GM12878 (cell line): Measurements from ENCODE around the gene TOMM6. TPM values are rescaled to one million over a fixed set of nuclear protein-coding genes. Genes with fewer than 3 reads are reported as not detected.

Experiments used
- ATAC-seq: fragments of 200-7000 bp; cut with Tn5 transposase; 3 replicates; pipeline ENCODE4 v1.9.1; 2020; ENCODE audit warnings: mild to moderate bottlenecking, moderate library complexity
- BruUV-seq: library from RNA; stranded (reverse); fragments of 400-500 nt; replicated peaks from 2 replicates; lab custom pipeline; 2021; lab: Mats Ljungman, UMichigan
- CTCF ChIA-PET: fragments of 300-600 bp; sonication (Branson Sonifier 250); formaldehyde crosslinking; extraction: SDS; loops from one replicate; lab custom pipeline; 2021; ENCODE audit warnings: inconsistent platforms; lab: Yijun Ruan, JAX
- POLR2A ChIA-PET: fragments of 350-600 bp; formaldehyde crosslinking; extraction: SDS; loops from one replicate; lab custom pipeline; 2021; ENCODE audit warnings: inconsistent platforms; lab: Charles Lee
- RAD21 ChIA-PET: fragments of 300-600 bp; sonication (Branson Sonifier 250); formaldehyde crosslinking; loops from one replicate; lab custom pipeline; 2023; ENCODE audit warnings: antibody characterized with exemption; ENCODE audit not compliant: unreplicated experiment; lab: Charles Lee
- SMC1A ChIA-PET: fragments of 300-600 bp; sonication (Branson Sonifier 250); formaldehyde crosslinking; loops from one replicate; lab custom pipeline; 2023; ENCODE audit not compliant: unreplicated experiment, uncharacterized antibody; lab: Charles Lee
- DNase-seq: peaks from one replicate; pipeline ENCODE4 v3.0.0-alpha.2; 2011; ENCODE audit warnings: low read depth, low spot score
- FAIRE-seq: peaks from 3 replicates; lab custom pipeline; 2011; peaks lifted over from hg19 to GRCh38; lab: Jason Lieb, UNC
- H2AFZ ChIP-seq: 2 replicates; pipeline ENCODE4 v1.6.0; 2011; ENCODE audit warnings: low read depth, low read length, control low read depth; ENCODE audit not compliant: control insufficient read depth
- H3K27ac ChIP-seq: 2 replicates; pipeline ENCODE4 v1.5.1; 2011; ENCODE audit warnings: control low read depth; ENCODE audit not compliant: control insufficient read depth, insufficient read depth
- H3K27me3 ChIP-seq, 2 experiments: replicated peaks in 1 of 2; 2 replicates each; pipeline versions ENCODE4 v1.6.0 to v1.6.1; 2011; ENCODE audit warnings: low read length in 1 of 2; ENCODE audit not compliant: control insufficient read depth in 2 of 2, insufficient read depth in 2 of 2
- H3K36me3 ChIP-seq, 2 experiments: 2 replicates each; pipeline ENCODE4 v1.5.1; 2011; ENCODE audit warnings: low read length in 1 of 2; ENCODE audit not compliant: control insufficient read depth in 2 of 2, insufficient read depth in 2 of 2
- H3K4me1 ChIP-seq: 2 replicates; pipeline ENCODE4 v1.6.1; 2011; ENCODE audit warnings: mild to moderate bottlenecking, low read length, moderate library complexity, mixed read lengths; ENCODE audit not compliant: control insufficient read depth, insufficient read depth
- H3K4me2 ChIP-seq: 2 replicates; pipeline ENCODE4 v1.6.0; 2011; ENCODE audit warnings: control low read depth; ENCODE audit not compliant: control insufficient read depth, insufficient read depth
- H3K4me3 ChIP-seq: fragments of 200-600 bp; sonication (generic); 2 replicates; pipeline ENCODE4 v1.5.1; 2016
- H3K79me2 ChIP-seq: 2 replicates; pipeline ENCODE4 v1.6.0; 2011; ENCODE audit warnings: low read length; ENCODE audit not compliant: control insufficient read depth, insufficient read depth
- H3K9ac ChIP-seq: 2 replicates; pipeline ENCODE4 v1.8.0; 2011; ENCODE audit warnings: low read length, control low read depth, mixed read lengths; ENCODE audit not compliant: control insufficient read depth, insufficient read depth
- H3K9me3 ChIP-seq: replicated peaks from 3 replicates; pipeline ENCODE4 v1.5.1; 2011; ENCODE audit warnings: mild to moderate bottlenecking, low read length; ENCODE audit not compliant: control insufficient read depth, insufficient read depth
- H4K20me1 ChIP-seq: 2 replicates; pipeline ENCODE4 v1.6.0; 2011; ENCODE audit not compliant: control insufficient read depth, insufficient read depth
- BHLHE40 ChIP-seq, 2 experiments: fragments of 450-650 bp in 1 of 2; IDR thresholded peaks; 2 replicates each; pipeline ENCODE4 v1.6.1; 2011 to 2017; ENCODE audit warnings: low read depth in 2 of 2, borderline replicate concordance in 1 of 2, improper control_type of control experiment in 1 of 2, low read length in 1 of 2, mild to moderate bottlenecking in 1 of 2
- DPF2 ChIP-seq: fragments of 450-650 bp; IDR thresholded peaks from 2 replicates; pipeline ENCODE4 v1.6.1; 2017; ENCODE audit warnings: mild to moderate bottlenecking
- GATAD2B ChIP-seq: fragments of 450-650 bp; conservative IDR thresholded peaks from 2 replicates; pipeline ENCODE4 v1.6.1; 2017; ENCODE audit warnings: low read depth, mild to moderate bottlenecking, moderate library complexity
- HDAC6 ChIP-seq: fragments of 200-600 bp; sonication (generic); IDR thresholded peaks from one replicate; pipeline ENCODE4 v1.8.0; 2017; ENCODE audit warnings: antibody characterized with exemption; ENCODE audit not compliant: unreplicated experiment
- IKZF1 ChIP-seq: fragments of 450-650 bp; conservative IDR thresholded peaks from 2 replicates; pipeline ENCODE4 v1.6.1; 2017; ENCODE audit warnings: antibody characterized with exemption, mild to moderate bottlenecking
- JUND ChIP-seq: IDR thresholded peaks from 2 replicates; pipeline ENCODE4 v1.6.1; 2012; ENCODE audit warnings: low read depth, mild to moderate bottlenecking, low read length, improper control_type of control experiment, moderate library complexity
- KAT2A ChIP-seq: conservative IDR thresholded peaks from 2 replicates; pipeline ENCODE4 v1.6.1; 2011; ENCODE audit warnings: low read depth, low read length; ENCODE audit not compliant: control insufficient read depth
- MEF2A ChIP-seq: IDR thresholded peaks from 2 replicates; pipeline ENCODE4 v1.6.1; 2011; ENCODE audit warnings: low read depth, mild to moderate bottlenecking, low read length, moderate library complexity; ENCODE audit not compliant: insufficient read depth
- MTA3 ChIP-seq: IDR thresholded peaks from 2 replicates; pipeline ENCODE4 v1.6.1; 2012; ENCODE audit warnings: low read length, inconsistent platforms, borderline replicate concordance
- NFXL1 ChIP-seq: fragments of 450-650 bp; IDR thresholded peaks from 2 replicates; pipeline ENCODE4 v1.6.1; 2017; ENCODE audit warnings: antibody characterized with exemption, mild to moderate bottlenecking, borderline replicate concordance
- NFYB ChIP-seq: IDR thresholded peaks from 2 replicates; pipeline ENCODE4 v1.6.1; 2011; ENCODE audit warnings: low read depth, mild to moderate bottlenecking, low read length, improper control_type of control experiment, moderate library complexity; ENCODE audit not compliant: insufficient read depth
- NR2F1 ChIP-seq: fragments of 450-650 bp; conservative IDR thresholded peaks from 2 replicates; pipeline ENCODE4 v1.6.1; 2017; ENCODE audit warnings: mild to moderate bottlenecking
- PAX8 ChIP-seq: fragments of 450-650 bp; IDR thresholded peaks from 2 replicates; pipeline ENCODE4 v1.6.1; 2017; ENCODE audit warnings: mild to moderate bottlenecking, moderate library complexity
- RBBP5 ChIP-seq: fragments of 200-600 bp; sonication (generic); conservative IDR thresholded peaks from 2 replicates; pipeline ENCODE4 v1.6.1; 2016
- SIX5 ChIP-seq: IDR thresholded peaks from 2 replicates; pipeline ENCODE4 v1.6.1; 2011; ENCODE audit warnings: mild to moderate bottlenecking, low read depth, low read length, moderate library complexity; ENCODE audit not compliant: severe bottlenecking
- STAT1 ChIP-seq: fragments of 450-650 bp; conservative IDR thresholded peaks from 2 replicates; pipeline ENCODE4 v1.6.1; 2014; ENCODE audit warnings: antibody characterized with exemption, mild to moderate bottlenecking
- STAT3 ChIP-seq: IDR thresholded peaks from 2 replicates; pipeline ENCODE4 v1.6.1; 2011; ENCODE audit warnings: low read depth, low read length, improper control_type of control experiment
- ZBED1 ChIP-seq: IDR thresholded peaks from 2 replicates; pipeline ENCODE4 v1.6.1; 2016; ENCODE audit warnings: borderline replicate concordance
- ZNF622 ChIP-seq: fragments of 450-650 bp; IDR thresholded peaks from 2 replicates; pipeline ENCODE4 v1.6.1; 2017; ENCODE audit warnings: mild to moderate bottlenecking, inconsistent platforms
- WGBS: methylation state at CpG from one replicate; pipeline ENCODE4 v1.1.6; 2016; ENCODE audit warnings: low lambda C conversion rate; ENCODE audit not compliant: insufficient replicate concordance, insufficient coverage; ENCODE audit errors: missing lambda C conversion rate; 5-methylcytosine and 5-hydroxymethylcytosine counted together
- in situ Hi-C: fragments of 300-500 bp; cut with MboI; formaldehyde crosslinking; loops from 9 replicates; pipeline ENCODE4 v1.14.3; 2018; ENCODE audit warnings: mixed read lengths
- intact Hi-C: fragments of 100-400 bp; cut with micrococcal nuclease; formaldehyde crosslinking; loops from one replicate; pipeline ENCODE4 v1.14.2; 2022; ENCODE audit not compliant: unreplicated experiment
- polyA plus RNA-seq, 11 experiments: library from polyadenylated mRNA; depleted of rRNA in 4 of 11; unstranded in 6 of 11; stranded (reverse) in 5 of 11; fragments of >200 nt; fragmentation: Nextera tagmentation in 4 of 11; fragmentation: Illumina TruSeq in 1 of 11; extraction: Ambion mirVana in 4 of 11; extraction: Trizol in 1 of 11; gene quantifications; 1 replicate in 1 of 11; 2 replicates in 10 of 11; pipeline versions ENCODE4 v1.2.1 to v1.2.3, GENCODE V29; 2011 to 2016; ENCODE audit warnings: inconsistent platforms in 2 of 11, missing spikeins in 2 of 11, low read depth in 1 of 11
- total RNA-seq, 4 experiments: library from RNA; depleted of rRNA in 3 of 4; stranded (reverse); fragments of >200 nt in 3 of 4; fragmentation: Illumina TruSeq in 1 of 4; extraction: Trizol in 1 of 4; gene quantifications; 2 replicates each; pipeline versions ENCODE4 v1.2.1 to v1.2.3, GENCODE V29; 2013 to 2021
- TF ChIP-seq, protein P1 (sequence below): IDR thresholded peaks from 2 replicates; pipeline ENCODE4 v1.6.1; 2012; ENCODE audit warnings: low read depth, low read length, improper control_type of control experiment
- TF ChIP-seq, protein P2 (sequence below): fragments of 450-650 bp; IDR thresholded peaks from 2 replicates; pipeline ENCODE4 v1.6.1; 2016; ENCODE audit warnings: mild to moderate bottlenecking
- TF ChIP-seq, protein P3 (sequence below): fragments of 450-650 bp; IDR thresholded peaks from 2 replicates; pipeline ENCODE4 v1.6.1; 2014; ENCODE audit warnings: mild to moderate bottlenecking

TOMM6 gene
- total and polyA plus RNA-seq, 10 of the 15 experiments (the other 5 are each of a cell fraction or from before 2014, with no cell fraction given) = 206 to 746 (median 448) TPM

DNA sequence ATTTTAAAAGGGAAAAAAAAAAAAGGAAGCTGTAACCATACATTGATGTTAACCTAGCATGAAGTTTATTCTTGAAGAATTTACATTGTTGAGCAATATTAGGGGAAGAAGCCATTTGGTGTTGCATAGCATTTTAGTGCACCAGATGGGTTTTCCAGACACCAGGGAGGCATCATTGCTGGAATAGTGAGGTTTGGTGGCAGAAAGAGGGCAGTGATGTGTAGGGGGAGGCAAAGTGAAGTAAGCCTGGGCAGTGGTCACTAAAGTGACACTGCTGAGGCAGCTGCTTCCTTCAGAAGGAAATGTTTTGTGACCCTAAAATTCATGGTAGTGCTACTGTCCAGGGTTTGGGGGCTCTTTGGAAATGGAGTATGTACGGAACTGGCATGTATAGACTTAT, 2.6 kb downstream of the TOMM6 start (continued):
- TF ChIP-seq NFYB (no peak), ZBED1 (no peak), DPF2 (no peak), STAT3 (no peak), PAX8 (no peak), ZNF622 (no peak), IKZF1 (no peak)
- TF ChIP-seq, protein P1, sequence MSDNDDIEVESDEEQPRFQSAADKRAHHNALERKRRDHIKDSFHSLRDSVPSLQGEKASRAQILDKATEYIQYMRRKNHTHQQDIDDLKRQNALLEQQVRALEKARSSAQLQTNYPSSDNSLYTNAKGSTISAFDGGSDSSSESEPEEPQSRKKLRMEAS = no peak

DNA sequence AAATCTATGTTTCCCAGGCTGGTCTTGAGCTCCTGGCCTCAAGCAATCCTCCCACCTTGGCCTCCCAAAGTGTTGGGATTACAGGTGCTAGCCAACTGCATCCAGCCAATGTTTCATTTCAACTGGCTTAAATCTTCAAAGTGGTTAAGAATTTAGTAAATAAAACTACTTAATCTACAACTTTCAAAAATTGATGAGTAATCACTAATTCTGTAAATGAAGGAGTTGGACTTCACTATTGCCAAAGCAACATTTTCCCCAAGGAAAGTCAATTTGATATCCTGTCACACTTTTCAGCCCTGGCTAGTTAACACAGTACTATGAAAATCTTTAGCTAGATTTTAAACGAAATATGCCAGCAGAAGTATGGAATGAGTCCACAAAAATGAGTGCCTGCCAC, 3.8 kb downstream of the TOMM6 start:
- in situ Hi-C loops = no loop called here
- ChIA-PET CTCF (interaction anchor here (0.7 to 1.8 kb wide), 6 partner anchors 9 to 423 kb away, joined by 3 to 7 read pairs (median 4); partner anchors contain the start of genes BYSL and MED20), RAD21 (no interaction called here), POLR2A (interaction anchor here (0.6 kb wide), 1 partner anchor 155 kb away, joined by 6 read pairs; no protein-coding TSS in a partner anchor), SMC1A (interaction anchor here (1.2 to 1.3 kb wide), 2 partner anchors 9 to 13 kb away, joined by 3 to 5 read pairs; no protein-coding TSS in a partner anchor)
- 50% methylated on average over 1 of the region's 1 CpG for WGBS
- Histone ChIP-seq H3K27ac (no peak overlapping the region), H2AFZ (no peak overlapping the region), H3K79me2 (peaks cover 25% of the 10 kb centered on the region), H3K36me3 (peaks cover 5 to 21% of the 10 kb centered on the region in 2 experiments), H4K20me1 (no peaks in the 10 kb centered on the region), H3K9ac (no peak overlapping the region), H3K27me3 (no peaks in the 10 kb centered on the region), H3K4me3 (no peak overlapping the region), H3K4me1 (peaks cover 5% of the 10 kb centered on the region; the same call in 1 of the 2 replicates), H3K9me3 (no peaks in the 10 kb centered on the region), H3K4me2 (no peak overlapping the region)
- intact Hi-C loops = no loop called here
- TF ChIP-seq MEF2A (no peak), HDAC6 (no peak), NFXL1 (no peak), ZNF622 (no peak), SIX5 (no peak), STAT1 (no peak), JUND (no peak), KAT2A (no peak), RBBP5 (no peak), BHLHE40 (IDR thresholded peaks at IDR 0.05; ENCODE audit: borderline replicate concordance in 1 of 2, low read depth in 2 of 2, low read length in 1 of 2) (no peak), GATAD2B (no peak), MTA3 (no peak), NR2F1 (no peak)
- TF ChIP-seq, protein P2, sequence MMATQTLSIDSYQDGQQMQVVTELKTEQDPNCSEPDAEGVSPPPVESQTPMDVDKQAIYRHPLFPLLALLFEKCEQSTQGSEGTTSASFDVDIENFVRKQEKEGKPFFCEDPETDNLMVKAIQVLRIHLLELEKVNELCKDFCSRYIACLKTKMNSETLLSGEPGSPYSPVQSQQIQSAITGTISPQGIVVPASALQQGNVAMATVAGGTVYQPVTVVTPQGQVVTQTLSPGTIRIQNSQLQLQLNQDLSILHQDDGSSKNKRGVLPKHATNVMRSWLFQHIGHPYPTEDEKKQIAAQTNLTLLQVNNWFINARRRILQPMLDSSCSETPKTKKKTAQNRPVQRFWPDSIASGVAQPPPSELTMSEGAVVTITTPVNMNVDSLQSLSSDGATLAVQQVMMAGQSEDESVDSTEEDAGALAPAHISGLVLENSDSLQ = no peak
- TF ChIP-seq, protein P3, sequence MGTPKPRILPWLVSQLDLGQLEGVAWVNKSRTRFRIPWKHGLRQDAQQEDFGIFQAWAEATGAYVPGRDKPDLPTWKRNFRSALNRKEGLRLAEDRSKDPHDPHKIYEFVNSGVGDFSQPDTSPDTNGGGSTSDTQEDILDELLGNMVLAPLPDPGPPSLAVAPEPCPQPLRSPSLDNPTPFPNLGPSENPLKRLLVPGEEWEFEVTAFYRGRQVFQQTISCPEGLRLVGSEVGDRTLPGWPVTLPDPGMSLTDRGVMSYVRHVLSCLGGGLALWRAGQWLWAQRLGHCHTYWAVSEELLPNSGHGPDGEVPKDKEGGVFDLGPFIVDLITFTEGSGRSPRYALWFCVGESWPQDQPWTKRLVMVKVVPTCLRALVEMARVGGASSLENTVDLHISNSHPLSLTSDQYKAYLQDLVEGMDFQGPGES = no peak
- no TSS peak for BruUV-seq
- FAIRE-seq (no peak), ATAC-seq (no peak), DNase-seq (no peak)
